Activated CD4-positive, alpha-beta T cell treated with anti-CD3 and anti-CD28 coated beads, Interleukin-2, amount 10 ng/mL, durations not matched to agents 24 days and 14 days (primary cell): ENCODE data around the gene CXCL3. TPM values are rescaled to one million over a fixed set of nuclear protein-coding genes. Genes with fewer than 3 reads are reported as not detected.

Source experiments
- DNase-seq: peaks from one replicate; pipeline ENCODE4 v3.0.0; 2022
- H3K27ac Mint-ChIP-seq: one replicate; pipeline ENCODE4 v1.8.0; 2022; ENCODE audit warnings: mild to moderate bottlenecking, mixed read lengths
- H3K27me3 Mint-ChIP-seq: one replicate; pipeline ENCODE4 v1.8.0; 2022; ENCODE audit warnings: mixed read lengths
- H3K36me3 Mint-ChIP-seq: one replicate; pipeline ENCODE4 v1.8.0; 2022; ENCODE audit warnings: low read depth, mild to moderate bottlenecking, mixed read lengths
- H3K4me1 Mint-ChIP-seq: one replicate; pipeline ENCODE4 v1.8.0; 2021; ENCODE audit warnings: mixed read lengths
- H3K4me3 Mint-ChIP-seq: one replicate; pipeline ENCODE4 v1.8.0; 2022; ENCODE audit warnings: mild to moderate bottlenecking, moderate library complexity, mixed read lengths
- H3K9me3 Mint-ChIP-seq: one replicate; pipeline ENCODE4 v1.8.0; 2021; ENCODE audit warnings: mixed read lengths
- intact Hi-C: fragments of 100-400 bp; cut with micrococcal nuclease; formaldehyde crosslinking; loops from one replicate; pipeline ENCODE4 v1.15.1; 2023
- total RNA-seq: library from RNA; stranded (reverse); gene quantifications from 2 replicates; pipeline ENCODE4 v1.2.3, GENCODE V29; 2022

Gene CXCL3
- total RNA-seq, 1 donor from 2014 or later, result not detected

GRCh38 chr4:73989928-73990327, 48.6 kb downstream of the CXCL3 start:
- Mint-ChIP-seq H3K27me3 (no peaks in the 10 kb centered on the region), H3K9me3 (no peaks in the 10 kb centered on the region), H3K36me3 (no peaks in the 10 kb centered on the region), H3K4me3 (no peak overlapping the region), H3K4me1 (no peaks in the 10 kb centered on the region), H3K27ac (no peak overlapping the region)
- intact Hi-C loops, result no loop called here
- DNase-seq, result no peak

GRCh38 chr4:73989031-73989430, 49.5 kb downstream of the CXCL3 start:
- intact Hi-C loops, result no loop called here
- H3K4me1 Mint-ChIP-seq, result no peaks in the 10 kb centered on the region
- DNase-seq, result no peak
- no peaks in the 10 kb centered on the region for H3K36me3 Mint-ChIP-seq
- H3K27me3 Mint-ChIP-seq, result no peaks in the 10 kb centered on the region
- H3K27ac Mint-ChIP-seq, result no peak overlapping the region
- no peaks in the 10 kb centered on the region for H3K9me3 Mint-ChIP-seq
- H3K4me3 Mint-ChIP-seq, result no peak overlapping the region

DNA sequence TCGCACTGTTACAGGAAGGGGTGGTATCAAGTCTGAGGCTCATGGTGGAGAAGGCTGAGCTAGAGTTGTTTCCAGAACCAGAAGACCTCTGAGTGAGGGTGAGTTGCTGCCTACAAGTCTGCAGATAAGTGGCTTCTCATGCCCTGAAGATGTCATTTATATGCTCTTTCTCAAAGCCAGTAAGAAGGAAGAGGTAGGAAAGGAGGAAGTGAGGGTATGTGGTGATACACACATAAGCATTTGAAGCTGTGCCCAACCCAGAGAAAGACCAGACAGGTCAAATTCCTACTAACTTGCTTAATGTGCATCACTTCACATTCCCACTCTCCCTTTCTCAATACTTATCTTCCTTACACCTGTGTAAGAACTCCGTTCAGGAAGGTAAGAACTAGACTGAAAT, 50.4 kb downstream of the CXCL3 start, which contains the start of gene PPBP:
PPBP (minus strand) TSS at position 130 of the 400 bp plus-strand sequence; CDS start at position 43, 87 bp downstream.
- Mint-ChIP-seq H3K9me3 (no peaks in the 10 kb centered on the region), H3K27ac (no peak within 1 kb of the TSS)
- intact Hi-C loops, result no loop called here

More for the DNA sequence above, 50.4 kb downstream of the CXCL3 start, which contains the start of gene PPBP:
- H3K4me3 Mint-ChIP-seq, result no peak within 1 kb of the TSS
- no peaks in the 10 kb centered on the region for H3K4me1 Mint-ChIP-seq
- no peak for DNase-seq
- H3K27me3 Mint-ChIP-seq, result no peaks in the 10 kb centered on the region
- no peaks in the 10 kb centered on the region for H3K36me3 Mint-ChIP-seq

Other genes with a start within 250 kb of the CXCL3 start
- gene CXCL6, start 202.0 kb downstream of the CXCL3 start, total RNA-seq, result not detected in 2 replicates
- not detected in 2 replicates for gene PF4V1, start 185.4 kb downstream of the CXCL3 start, total RNA-seq
- not detected in 2 replicates for gene CXCL1, start 169.3 kb downstream of the CXCL3 start, total RNA-seq
- not detected in 2 replicates for gene PF4, start 56.7 kb downstream of the CXCL3 start, total RNA-seq
- gene PPBP, start 50.5 kb downstream of the CXCL3 start, total RNA-seq, result not detected in 2 replicates
- not detected in 2 replicates for gene CXCL5, start 40.0 kb downstream of the CXCL3 start, total RNA-seq
- gene CXCL2, start 60.5 kb upstream of the CXCL3 start, total RNA-seq, result not detected in 2 replicates
- gene MTHFD2L, start 119.4 kb upstream of the CXCL3 start, total RNA-seq, result 9.4 and 10.0 TPM in 2 replicates